ENCODE data around the gene TRPC4. TPM values are rescaled to one million over a fixed set of nuclear protein-coding genes. Genes with fewer than 3 reads are reported as not detected.

The TRPC4 gene
- polyA plus RNA-seq, 3 donors = not detected

- intact Hi-C loops (cut with micrococcal nuclease) = no loop called here
- H3K4me3 ChIP-seq (replicated peaks in 1 of 3; ENCODE audit: low read depth in 2 of 3, low read length in 3 of 3) = no peak overlapping the region
- no peak overlapping the region for H2AFZ ChIP-seq (ENCODE audit: insufficient read depth, low read depth, low read length, poor library complexity, severe bottlenecking)
- no peaks in the 10 kb centered on the region for H3K27me3 ChIP-seq (ENCODE audit: control insufficient read depth in 2 of 2, insufficient read depth in 2 of 2, low read length in 2 of 2)
- H3K79me2 ChIP-seq (ENCODE audit: insufficient read depth, low read length) = no peaks in the 10 kb centered on the region
- Mint-ChIP-seq H3K9me3 (peaks cover 0 to 1% (median 0%) of the 10 kb centered on the region in 7 donors), H3K27ac (no peak overlapping the region), H3K27me3 (ENCODE audit: low read depth in 3 of 3) (peaks cover 1 to 2% (median 2%) of the 10 kb centered on the region in 3 donors), H3K36me3 (no peaks in the 10 kb centered on the region), H3K4me1 (no peaks in the 10 kb centered on the region), H3K4me3 (no peak overlapping the region)
- no peaks in the 10 kb centered on the region for H3K36me3 ChIP-seq (replicated peaks in 1 of 2; ENCODE audit: control insufficient read depth in 1 of 2, insufficient read depth in 2 of 2, low read length in 2 of 2)
- H3K4me2 ChIP-seq (replicated peaks; ENCODE audit: extremely low read depth, low read length, poor library complexity, severe bottlenecking) = no peak overlapping the region
- DNase-seq = no peak
- H3K9me3 ChIP-seq (replicated peaks in 1 of 2; ENCODE audit: control insufficient read depth in 1 of 2, insufficient read depth in 1 of 2, low read length in 2 of 2) = no peaks in the 10 kb centered on the region
- no peak overlapping the region for H3K9ac ChIP-seq (ENCODE audit: insufficient read depth, low read length, poor library complexity, severe bottlenecking)
- no peaks in the 10 kb centered on the region for H4K20me1 ChIP-seq (ENCODE audit: insufficient read depth, low read length)
- H3K4me1 ChIP-seq (ENCODE audit: control insufficient read depth in 1 of 2, insufficient read depth in 2 of 2, low read length in 2 of 2) = no peaks in the 10 kb centered on the region
- WGBS (ENCODE audit: insufficient coverage) = 100% methylated on average over 1 of the region's 4 CpGs
- no peak overlapping the region for H3K27ac ChIP-seq (ENCODE audit: low read depth in 1 of 2, low read length in 2 of 2)
- no peak for TF ChIP-seq CTCF (IDR thresholded peaks at IDR 0.05)
Measured at GRCh38 chr13:37627428-37627827, 242.1 kb downstream of the TRPC4 start.

- intact Hi-C loops (cut with micrococcal nuclease) = no loop called here
- H3K4me1 ChIP-seq (ENCODE audit: control insufficient read depth in 1 of 2, insufficient read depth in 2 of 2, low read length in 2 of 2) = no peaks in the 10 kb centered on the region
- H3K9me3 ChIP-seq (replicated peaks in 1 of 2; ENCODE audit: control insufficient read depth in 1 of 2, insufficient read depth in 1 of 2, low read length in 2 of 2) = peaks cover 0 to 3% of the 10 kb centered on the region in 2 donors
- H3K79me2 ChIP-seq (ENCODE audit: insufficient read depth, low read length) = no peaks in the 10 kb centered on the region
- H3K36me3 Mint-ChIP-seq = no peaks in the 10 kb centered on the region
- H2AFZ ChIP-seq (ENCODE audit: insufficient read depth, low read depth, low read length, poor library complexity, severe bottlenecking) = no peak overlapping the region
- no peaks in the 10 kb centered on the region for H3K36me3 ChIP-seq (replicated peaks in 1 of 2; ENCODE audit: control insufficient read depth in 1 of 2, insufficient read depth in 2 of 2, low read length in 2 of 2)
- no peak for DNase-seq
- no peak overlapping the region for H3K4me3 ChIP-seq (replicated peaks in 1 of 3; ENCODE audit: low read depth in 2 of 3, low read length in 3 of 3)
- no peaks in the 10 kb centered on the region for H3K4me1 Mint-ChIP-seq
- H3K4me3 Mint-ChIP-seq = no peak overlapping the region
- no peak overlapping the region for H3K9ac ChIP-seq (ENCODE audit: insufficient read depth, low read length, poor library complexity, severe bottlenecking)
- H3K4me2 ChIP-seq (replicated peaks; ENCODE audit: extremely low read depth, low read length, poor library complexity, severe bottlenecking) = no peak overlapping the region
- peaks cover 0 to 2% (median 0%) of the 10 kb centered on the region in 7 donors for H3K9me3 Mint-ChIP-seq
- H3K27me3 Mint-ChIP-seq (ENCODE audit: low read depth in 3 of 3) = peaks cover 0 to 2% (median 1%) of the 10 kb centered on the region in 3 donors
- no peak for TF ChIP-seq CTCF (IDR thresholded peaks at IDR 0.05)
- no CpG with 5 or more reads among the region's 3 CpGs for WGBS (ENCODE audit: insufficient coverage)
- H3K27ac ChIP-seq (ENCODE audit: low read depth in 1 of 2, low read length in 2 of 2) = no peak overlapping the region
- no peaks in the 10 kb centered on the region for H3K27me3 ChIP-seq (ENCODE audit: control insufficient read depth in 2 of 2, insufficient read depth in 2 of 2, low read length in 2 of 2)
- H4K20me1 ChIP-seq (ENCODE audit: insufficient read depth, low read length) = no peaks in the 10 kb centered on the region
- H3K27ac Mint-ChIP-seq = no peak overlapping the region
Measured at GRCh38 chr13:37621811-37622361, 247.7 kb downstream of the TRPC4 start.

Measured in CD14-positive monocyte (primary cell).